NT2/D1 (cell line): Measurements from ENCODE around the gene LRCOL1.

Experiments used
- SUZ12 ChIP-seq: IDR thresholded peaks from 2 replicates; pipeline ENCODE4 v1.6.1; 2011; ENCODE audit not compliant: insufficient read length, insufficient read depth; ENCODE audit errors: extremely low read depth
- YY1 ChIP-seq: IDR thresholded peaks from 2 replicates; pipeline ENCODE4 v1.6.1; 2011; ENCODE audit not compliant: insufficient read length, insufficient read depth
- ZNF274 ChIP-seq: IDR thresholded peaks from 2 replicates; pipeline ENCODE4 v1.6.1; 2011; ENCODE audit warnings: mild to moderate bottlenecking, low read depth, low read length

DNA sequence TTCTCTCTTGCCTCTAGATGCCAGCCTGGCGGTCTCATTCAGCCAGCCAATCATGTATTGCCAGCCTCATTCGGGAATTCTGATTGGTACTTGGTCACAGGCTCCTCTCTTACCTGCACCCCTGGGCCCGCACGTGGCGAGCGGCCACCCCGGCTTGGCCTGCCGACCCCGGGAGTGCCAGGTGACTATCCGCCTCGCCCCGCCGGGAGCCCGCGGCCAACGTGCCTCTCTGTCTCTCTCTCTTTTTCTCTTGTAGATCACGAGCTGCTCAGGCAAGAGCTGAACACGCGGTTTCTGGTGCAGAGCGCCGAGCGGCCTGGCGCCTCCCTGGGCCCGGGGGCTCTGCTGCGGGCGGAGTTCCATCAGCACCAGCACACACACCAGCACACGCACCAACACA lies 39.3 kb downstream of the LRCOL1 start:
- TF ChIP-seq ZNF274 (no peak), YY1 (no peak), SUZ12 (no peak)
